Colonic mucosa (tissue), 4 donors: Measurements from ENCODE around the gene KIAA0232. TPM values are rescaled to one million over a fixed set of nuclear protein-coding genes. Genes with fewer than 3 reads are reported as not detected.

Experiments
- DNase-seq: peaks from one replicate; pipeline ENCODE4 v3.0.0-alpha.2; 2020
- H3K27ac ChIP-seq: fragments of 200-600 bp; one replicate; pipeline ENCODE4 v1.8.0; 2021
- H3K27me3 ChIP-seq: fragments of 200-600 bp; one replicate; pipeline ENCODE4 v1.8.0; 2021
- H3K36me3 ChIP-seq: fragments of 200-600 bp; one replicate; pipeline ENCODE4 v1.8.0; 2021
- H3K4me1 ChIP-seq: fragments of 200-600 bp; one replicate; pipeline ENCODE4 v1.8.0; 2021; ENCODE audit warnings: mild to moderate bottlenecking
- H3K4me3 ChIP-seq: fragments of 200-600 bp; one replicate; pipeline ENCODE4 v1.8.0; 2021
- H3K9ac ChIP-seq, 2 donors: one replicate each; pipeline ENCODE4 v1.7.0; 2013; ENCODE audit warnings: control low read depth in 2 of 2, low read depth in 2 of 2, low read length in 2 of 2
- H3K9me3 ChIP-seq: fragments of 200-600 bp; one replicate; pipeline ENCODE4 v1.8.0; 2021
- CTCF ChIP-seq: fragments of 200-600 bp; IDR thresholded peaks from one replicate; pipeline ENCODE4 v1.8.0; 2022; ENCODE audit warnings: antibody characterized with exemption, mild to moderate bottlenecking
- intact Hi-C: fragments of 100-400 bp; cut with DNase I; formaldehyde crosslinking; loops from one replicate; pipeline ENCODE4 v1.14.1; 2022
- total RNA-seq, 2 donors: library from RNA; stranded (reverse); fragmentation: NEBNext Ultra II Directional in 1 of 2; extraction: Animal tissue kit (Norgen Biotek cat#: 25700) in 1 of 2; gene quantifications; one replicate each; pipeline ENCODE4 v1.2.1, GENCODE V29; 2021
- donor health status: healthy.
- donor health status: DM: no; HTN: no; CAD: no.
- donor health status: DM: no; HTN: no; CAD: no.

The KIAA0232 gene
- total RNA-seq, 2 donors from 2014 or later = 20.8 to 32.8 TPM

GRCh38 chr4:6891436-6892170 is 109.1 kb downstream of the KIAA0232 start:
- Histone ChIP-seq H3K4me3 (no peak overlapping the region), H3K36me3 (no peaks in the 10 kb centered on the region), H3K27me3 (no peaks in the 10 kb centered on the region), H3K9me3 (no peaks in the 10 kb centered on the region), H3K27ac (no peak overlapping the region), H3K4me1 (peaks cover 11% of the 10 kb centered on the region), H3K9ac (peak overlapping the region in 1 of 2 donors; percentile 59)
- intact Hi-C loops = no loop called here
- TF ChIP-seq CTCF = no peak
- no peak for DNase-seq

- Histone ChIP-seq H3K27ac (no peak overlapping the region), H3K36me3 (no peaks in the 10 kb centered on the region), H3K9me3 (no peaks in the 10 kb centered on the region), H3K9ac (peak overlapping the region in 1 of 2 donors; percentile 59), H3K27me3 (no peaks in the 10 kb centered on the region), H3K4me1 (peaks cover 11% of the 10 kb centered on the region), H3K4me3 (no peak overlapping the region)
- DNase-seq = peak; percentile 58
- intact Hi-C loops = no loop called here
- no peak for TF ChIP-seq CTCF
Measured at GRCh38 chr4:6892190-6892908, 109.8 kb downstream of the KIAA0232 start.

GRCh38 chr4:6892909-6893202 is 110.3 kb downstream of the KIAA0232 start:
- Histone ChIP-seq H3K27ac (no peak overlapping the region), H3K4me1 (peaks cover 11% of the 10 kb centered on the region), H3K9ac (peak overlapping the region in 1 of 2 donors; percentile 59), H3K4me3 (no peak overlapping the region), H3K27me3 (no peaks in the 10 kb centered on the region), H3K9me3 (no peaks in the 10 kb centered on the region), H3K36me3 (no peaks in the 10 kb centered on the region)
- intact Hi-C loops = no loop called here
- TF ChIP-seq CTCF = no peak
- DNase-seq = no peak

- H3K27ac ChIP-seq = peak overlapping the region; percentile 29
- intact Hi-C loops = no loop called here
- H3K4me3 ChIP-seq = no peak overlapping the region
- H3K9me3 ChIP-seq = no peaks in the 10 kb centered on the region
- H3K27me3 ChIP-seq = no peaks in the 10 kb centered on the region
- H3K36me3 ChIP-seq = no peaks in the 10 kb centered on the region
- peaks cover 11% of the 10 kb centered on the region for H3K4me1 ChIP-seq
- peak; percentile 75 for DNase-seq
- no peak for TF ChIP-seq CTCF
- no peak overlapping the region for H3K9ac ChIP-seq
Measured at GRCh38 chr4:6893449-6894085, 111.0 kb downstream of the KIAA0232 start.

GRCh38 chr4:6894086-6894478 is 111.6 kb downstream of the KIAA0232 start:
- no peak overlapping the region for H3K9ac ChIP-seq

More at GRCh38 chr4:6894086-6894478, 111.6 kb downstream of the KIAA0232 start:
- Histone ChIP-seq H3K4me1 (peaks cover 11% of the 10 kb centered on the region), H3K4me3 (no peak overlapping the region), H3K9me3 (no peaks in the 10 kb centered on the region), H3K27ac (no peak overlapping the region), H3K27me3 (no peaks in the 10 kb centered on the region), H3K36me3 (no peaks in the 10 kb centered on the region)
- intact Hi-C loops = no loop called here
- DNase-seq = no peak
- no peak for TF ChIP-seq CTCF
